B cell (primary cell): Measurements from ENCODE around the gene APLF. TPM values are rescaled to one million over a fixed set of nuclear protein-coding genes. Genes with fewer than 3 reads are reported as not detected.

ENCODE experiments used
- ATAC-seq: fragments of 200-7000 bp; cut with Tn5 transposase; one replicate; pipeline ENCODE4 v1.10.0; 2021; ENCODE audit warnings: low read depth, mild to moderate bottlenecking, moderate number of reproducible peaks, moderate library complexity
- CTCF ChIA-PET: fragments of 350-600 bp; sonication (Branson Sonifier 250); formaldehyde crosslinking; loops from one replicate; lab custom pipeline; 2021; ENCODE audit warnings: antibody characterized with exemption, inconsistent platforms; lab: Charles Lee
- POLR2A ChIA-PET: fragments of 350-600 bp; sonication (Branson Sonifier 250); formaldehyde crosslinking; loops from one replicate; lab custom pipeline; 2021; ENCODE audit warnings: antibody characterized with exemption; lab: Charles Lee
- DNase-seq: peaks from one replicate; pipeline ENCODE4 v3.0.0; 2013
- H2AFZ ChIP-seq: 2 replicates; pipeline ENCODE4 v1.6.1; 2012; ENCODE audit warnings: mild to moderate bottlenecking, low read depth, low read length; ENCODE audit not compliant: insufficient read depth, poor library complexity, severe bottlenecking
- H3K27ac ChIP-seq, 2 donors: 1 replicate in 1 of 2; 2 replicates in 1 of 2; pipeline ENCODE4 v1.5.1; 2012 to 2013; ENCODE audit warnings: low read length in 2 of 2, mild to moderate bottlenecking in 2 of 2, moderate library complexity in 1 of 2
- H3K27me3 ChIP-seq, 4 experiments: fragments of 200-600 bp in 1 of 4; sonication (generic) in 1 of 4; replicated peaks in 1 of 4; 1 replicate in 2 of 4; 2 replicates in 2 of 4; pipeline versions ENCODE4 v1.6.1 to v1.7.0; 2013 to 2016; ENCODE audit warnings: low read length in 3 of 4, mild to moderate bottlenecking in 2 of 4, mixed read lengths in 1 of 4, moderate library complexity in 1 of 4; ENCODE audit not compliant: insufficient read depth in 4 of 4, control insufficient read depth in 3 of 4; ENCODE audit errors: control extremely low read depth in 1 of 4
- H3K36me3 ChIP-seq, 2 experiments: replicated peaks in 1 of 2; 1 replicate in 1 of 2; 2 replicates in 1 of 2; pipeline versions ENCODE4 v1.6.1 to v1.7.1; 2013; ENCODE audit warnings: low read length in 1 of 2; ENCODE audit not compliant: insufficient read depth in 2 of 2, control insufficient read depth in 1 of 2; ENCODE audit errors: control extremely low read depth in 1 of 2, extremely low read depth in 1 of 2
- H3K4me1 ChIP-seq, 2 donors: fragments of 200-600 bp in 1 of 2; sonication (generic) in 1 of 2; 1 replicate in 1 of 2; 2 replicates in 1 of 2; pipeline versions ENCODE4 v1.5.1 to v1.6.1; 2013 to 2017; ENCODE audit warnings: low read length in 2 of 2; ENCODE audit not compliant: control insufficient read depth in 2 of 2, insufficient read depth in 2 of 2
- H3K4me2 ChIP-seq: replicated peaks from 2 replicates; pipeline ENCODE3; 2012; ENCODE audit warnings: mild to moderate bottlenecking, low read depth, low read length; ENCODE audit not compliant: poor library complexity, severe bottlenecking
- H3K4me3 ChIP-seq, 5 experiments: fragments of 200-600 bp in 1 of 5; sonication (generic) in 1 of 5; 1 replicate in 3 of 5; 2 replicates in 2 of 5; pipeline versions ENCODE4 v1.5.1 to v1.7.0; 2011 to 2016; ENCODE audit warnings: low read length in 4 of 5, mild to moderate bottlenecking in 4 of 5, low read depth in 2 of 5, control low read depth in 1 of 5, moderate library complexity in 1 of 5; ENCODE audit not compliant: insufficient read depth in 1 of 5; ENCODE audit errors: control extremely low read depth in 1 of 5, extremely low read depth in 1 of 5
- H3K79me2 ChIP-seq: fragments of 200-600 bp; sonication (generic); one replicate; pipeline ENCODE4 v1.6.0; 2016; ENCODE audit warnings: low read length; ENCODE audit not compliant: control insufficient read depth, insufficient read depth
- H3K9ac ChIP-seq: fragments of 200-600 bp; sonication (generic); 2 replicates; pipeline ENCODE4 v1.6.1; 2017; ENCODE audit warnings: mild to moderate bottlenecking, low read length, moderate library complexity
- H3K9me3 ChIP-seq, 3 donors: one replicate each; pipeline versions ENCODE4 v1.6.1 to v1.7.1; 2013; ENCODE audit warnings: low read length in 2 of 3; ENCODE audit not compliant: control insufficient read depth in 2 of 3, insufficient read depth in 1 of 3; ENCODE audit errors: control extremely low read depth in 1 of 3
- H4K20me1 ChIP-seq: 2 replicates; pipeline ENCODE4 v1.6.0; 2012; ENCODE audit warnings: mild to moderate bottlenecking, low read length; ENCODE audit not compliant: insufficient read depth, control insufficient read depth, poor library complexity, severe bottlenecking
- H3K27ac Mint-ChIP-seq: one replicate; pipeline ENCODE4 v1.8.0; 2021; ENCODE audit warnings: mixed read lengths
- H3K27me3 Mint-ChIP-seq: one replicate; pipeline ENCODE4 v1.8.0; 2021; ENCODE audit warnings: mixed read lengths
- H3K4me1 Mint-ChIP-seq: one replicate; pipeline ENCODE4 v1.8.0; 2021; ENCODE audit warnings: mixed read lengths
- H3K4me3 Mint-ChIP-seq: one replicate; pipeline ENCODE4 v1.8.0; 2021; ENCODE audit warnings: mixed read lengths
- H3K9me3 Mint-ChIP-seq: one replicate; pipeline ENCODE4 v1.8.0; 2022; ENCODE audit warnings: mixed read lengths; ENCODE audit not compliant: insufficient read depth
- CTCF ChIP-seq: fragments of 200-600 bp; IDR thresholded peaks from one replicate; pipeline ENCODE4 v1.8.0; 2022; ENCODE audit warnings: antibody characterized with exemption, mild to moderate bottlenecking
- EZH2 ChIP-seq: IDR thresholded peaks from 2 replicates; pipeline ENCODE4 v1.6.1; 2012; ENCODE audit warnings: borderline replicate concordance, low read depth, mild to moderate bottlenecking, moderate library complexity, low read length; ENCODE audit not compliant: insufficient read depth, poor library complexity, severe bottlenecking
- WGBS: methylation state at CpG from one replicate; pipeline ENCODE4 v1.1.5; 2013; ENCODE audit warnings: missing lambda C conversion rate; ENCODE audit not compliant: insufficient coverage; 5-methylcytosine and 5-hydroxymethylcytosine counted together
- intact Hi-C: fragments of 100-400 bp; cut with micrococcal nuclease; formaldehyde crosslinking; loops from one replicate; pipeline ENCODE4 v1.10.0; 2022
- polyA plus RNA-seq: library from polyadenylated mRNA; depleted of rRNA; stranded (reverse); fragments of >200 nt; gene quantifications from 2 replicates; pipeline ENCODE4 v1.2.3, GENCODE V29; 2012
- total RNA-seq, 2 donors: library from RNA; stranded (reverse); fragments of 120-200 nt in 1 of 2; gene quantifications; 1 replicate in 1 of 2; 2 replicates in 1 of 2; pipeline versions ENCODE4 v1.2.3 to v1.2.4, GENCODE V29; 2013 to 2022

APLF gene
- total and polyA plus RNA-seq, 2 donors (not counting 1 experiment from before 2014, with no cell fraction given), result 1.3 to 6.3 TPM

GRCh38 chr2:68589963-68590362 lies 122.6 kb downstream of the APLF start:
- no peaks in the 10 kb centered on the region for H3K36me3 ChIP-seq
- no peak for TF ChIP-seq CTCF
- no peaks in the 10 kb centered on the region for H3K27me3 Mint-ChIP-seq
- DNase-seq (no peak), ATAC-seq (no peak)
- no peak overlapping the region for H3K27ac ChIP-seq
- H3K9ac ChIP-seq, result no peak overlapping the region
- H2AFZ ChIP-seq, result no peak overlapping the region
- H3K9me3 ChIP-seq, result no peaks in the 10 kb centered on the region
- no peaks in the 10 kb centered on the region for H3K27me3 ChIP-seq
- no peak overlapping the region for H3K4me3 Mint-ChIP-seq
- H3K27ac Mint-ChIP-seq, result no peak overlapping the region
- peaks cover 4 to 7% of the 10 kb centered on the region in 2 donors for H3K4me1 ChIP-seq
- H3K79me2 ChIP-seq, result no peaks in the 10 kb centered on the region
- ChIA-PET POLR2A (no interaction called here), CTCF (interaction anchor here (0.7 to 1.8 kb wide), 3 partner anchors 25 to 354 kb away, joined by 3 to 4 read pairs (median 4); no protein-coding TSS in a partner anchor)
- H3K9me3 Mint-ChIP-seq, result no peaks in the 10 kb centered on the region
- peaks cover 11% of the 10 kb centered on the region for H3K4me1 Mint-ChIP-seq
- no peaks in the 10 kb centered on the region for H4K20me1 ChIP-seq
- no peak overlapping the region for H3K4me2 ChIP-seq
- no peak overlapping the region for H3K4me3 ChIP-seq
- intact Hi-C loops, result no loop called here
- WGBS, result 100% methylated on average over 1 of the region's 1 CpG

- Histone ChIP-seq H2AFZ (no peak overlapping the region), H4K20me1 (no peaks in the 10 kb centered on the region), H3K27ac (no peak overlapping the region), H3K4me1 (peaks cover 5 to 9% of the 10 kb centered on the region in 2 donors), H3K9me3 (no peaks in the 10 kb centered on the region), H3K4me3 (no peak overlapping the region), H3K79me2 (no peaks in the 10 kb centered on the region), H3K4me2 (no peak overlapping the region), H3K36me3 (no peaks in the 10 kb centered on the region), H3K27me3 (no peaks in the 10 kb centered on the region), H3K9ac (no peak overlapping the region)
- POLR2A ChIA-PET, result no interaction called here
- Mint-ChIP-seq H3K9me3 (no peaks in the 10 kb centered on the region), H3K27ac (no peak overlapping the region), H3K4me3 (no peak overlapping the region), H3K4me1 (peaks cover 14% of the 10 kb centered on the region), H3K27me3 (no peaks in the 10 kb centered on the region)
- WGBS, result no CpG with 5 or more reads among the region's 1 CpG
- TF ChIP-seq EZH2 (no peak), CTCF (no peak)
- intact Hi-C loops, result no loop called here
- CTCF ChIA-PET, result interaction anchor here (1.4 to 1.8 kb wide), 2 partner anchors 19 to 354 kb away, joined by 3 to 4 read pairs; no protein-coding TSS in a partner anchor
- DNase-seq, result no peak
- no peak for ATAC-seq
These were observed 123.3 kb downstream of the APLF start for GRCh38 chr2:68590702-68591101.
